Central memory CD8-positive, alpha-beta T cell (primary cell): ENCODE data around the gene DMBX1.
A peak's percentile ranks its signal among the peaks of the same experiment; 100 is the strongest.

Source experiments
- ATAC-seq: fragments of 150-1000 bp; cut with Tn5 transposase; replicated peaks from 2 replicates; pipeline ENCODE4 v1.10.0; 2022; ENCODE audit warnings: mild to moderate bottlenecking, moderate FRiP score, moderate number of reproducible peaks; ENCODE audit not compliant: poor library complexity, severe bottlenecking; ENCODE audit errors: extremely low read depth
- DNase-seq, 2 donors: peaks; one replicate each; pipeline ENCODE4 v3.0.0; 2021; ENCODE audit warnings: low spot score in 2 of 2
- H3K27ac Mint-ChIP-seq: one replicate; pipeline ENCODE4 v1.8.0; 2022; ENCODE audit warnings: low read depth, mild to moderate bottlenecking, moderate library complexity, mixed read lengths
- H3K27me3 Mint-ChIP-seq: one replicate; pipeline ENCODE4 v1.8.0; 2022; ENCODE audit warnings: mixed read lengths
- H3K36me3 Mint-ChIP-seq: one replicate; pipeline ENCODE4 v1.8.0; 2022; ENCODE audit warnings: mild to moderate bottlenecking, moderate library complexity, mixed read lengths; ENCODE audit not compliant: insufficient read depth
- H3K4me1 Mint-ChIP-seq: one replicate; pipeline ENCODE4 v1.8.0; 2022; ENCODE audit warnings: mixed read lengths
- H3K4me3 Mint-ChIP-seq: one replicate; pipeline ENCODE4 v1.8.0; 2022; ENCODE audit warnings: mild to moderate bottlenecking, moderate library complexity, mixed read lengths
- H3K9me3 Mint-ChIP-seq: one replicate; pipeline ENCODE4 v1.8.0; 2022; ENCODE audit warnings: mixed read lengths

The DMBX1 gene

DNA sequence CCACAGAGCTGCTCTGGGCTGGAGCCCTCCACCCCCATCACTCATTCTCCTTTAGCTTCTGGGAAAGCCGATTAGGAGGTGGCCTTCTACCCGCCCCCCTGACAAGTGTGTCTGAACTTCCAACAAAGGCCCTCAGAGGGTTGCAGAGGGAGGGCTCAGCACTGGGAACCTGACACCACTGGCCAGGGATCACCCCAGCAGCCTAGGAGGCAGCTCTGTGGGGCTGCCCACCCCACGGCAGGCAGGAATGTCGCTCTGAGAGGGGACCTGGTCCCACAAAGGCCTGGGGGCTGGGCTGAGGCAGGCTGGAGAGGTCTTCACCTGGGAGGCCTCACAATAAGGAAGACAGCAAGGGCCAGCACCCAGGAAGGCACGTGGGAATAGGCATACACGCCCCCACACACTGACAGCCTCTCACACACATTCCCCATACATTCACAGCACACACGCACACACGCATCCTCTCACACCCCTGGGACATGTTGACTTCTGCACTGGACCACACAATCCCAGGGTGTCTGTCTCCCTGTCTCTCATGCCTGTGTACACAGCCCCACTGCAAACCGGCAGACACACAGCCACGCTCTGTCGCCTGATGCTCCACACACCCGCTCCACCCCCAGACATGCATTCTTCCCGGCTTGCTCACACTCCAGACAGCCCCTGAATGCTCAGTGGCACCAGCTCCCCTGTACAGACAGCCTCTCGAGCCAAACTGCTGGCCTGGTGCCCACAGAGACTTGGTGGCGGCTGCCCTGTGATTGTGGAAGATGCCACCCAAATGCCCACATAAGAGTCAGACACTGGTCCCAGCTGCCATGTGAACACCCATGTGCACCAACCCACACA is 30.7 kb downstream of the DMBX1 start:
- ATAC-seq (no peak), DNase-seq (no peak)
- peaks cover 36% of the 10 kb centered on the region for H3K27me3 Mint-ChIP-seq
- H3K36me3 Mint-ChIP-seq = no peaks in the 10 kb centered on the region
- peaks cover 15% of the 10 kb centered on the region for H3K4me1 Mint-ChIP-seq
- no peaks in the 10 kb centered on the region for H3K9me3 Mint-ChIP-seq
- H3K4me3 Mint-ChIP-seq = no peak overlapping the region
- no peak overlapping the region for H3K27ac Mint-ChIP-seq

DNA sequence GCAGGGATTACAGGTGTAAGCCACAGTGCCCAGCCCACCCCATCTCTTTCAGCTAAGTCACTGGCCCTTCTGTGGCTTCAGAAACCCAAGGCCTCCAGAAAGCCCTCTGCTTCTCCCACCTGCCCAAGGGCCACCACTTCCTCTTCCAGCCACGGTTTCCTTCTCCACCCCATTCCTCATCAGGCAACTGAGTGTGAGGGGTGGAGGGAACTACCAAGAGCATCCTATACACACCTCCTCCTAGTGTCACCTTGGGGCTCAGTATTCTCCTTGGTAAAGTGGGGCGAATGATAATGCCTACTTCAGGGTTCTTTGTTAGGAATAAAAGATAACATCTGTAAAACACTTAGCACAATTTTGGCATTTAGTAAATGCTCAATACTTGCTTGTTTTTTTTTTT is 31.8 kb downstream of the DMBX1 start:
- H3K4me3 Mint-ChIP-seq = no peak overlapping the region

DNA sequence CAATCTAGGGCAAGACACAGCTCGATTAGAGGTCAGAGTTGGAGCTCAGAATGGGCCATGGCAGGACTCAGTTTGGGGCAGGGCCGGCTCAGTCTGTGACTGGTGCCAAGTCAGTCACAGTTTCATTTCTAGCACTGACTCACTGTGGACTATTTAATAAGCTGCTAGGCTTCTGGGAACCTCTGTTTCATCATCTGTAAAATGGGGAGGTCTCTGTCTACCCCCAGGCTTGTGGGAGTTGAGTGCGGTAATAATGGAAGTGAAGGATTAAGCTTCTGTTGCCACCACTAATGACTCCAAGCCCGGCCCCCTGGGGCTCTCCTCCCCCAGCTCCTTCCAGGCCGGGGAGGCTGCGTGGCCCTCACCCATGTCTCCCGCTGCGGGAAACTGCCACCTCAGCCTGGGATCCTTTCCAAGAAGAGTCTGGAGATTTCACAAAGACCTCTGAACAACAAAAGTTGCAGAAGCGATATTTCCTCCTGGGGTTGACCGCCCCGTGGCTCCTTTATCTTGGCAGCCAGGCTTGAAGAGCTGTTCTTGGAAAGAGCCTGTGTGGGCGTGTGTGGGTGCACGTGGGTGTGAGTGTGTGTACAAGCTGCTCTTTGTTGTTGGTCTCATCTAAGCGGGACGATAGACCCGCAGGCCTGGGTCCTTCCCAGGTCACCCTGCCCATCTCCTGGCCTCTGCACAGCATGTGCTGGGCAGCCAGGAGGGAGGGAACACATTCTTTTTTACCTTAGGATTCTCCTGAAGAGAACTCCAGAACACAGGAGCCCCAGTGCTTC is 32.7 kb downstream of the DMBX1 start:
- H3K4me3 Mint-ChIP-seq = no peak overlapping the region
- ATAC-seq = no peak

More for the DNA sequence above, 31.8 kb downstream of the DMBX1 start:
- ATAC-seq (no peak), DNase-seq (no peak)
- no peaks in the 10 kb centered on the region for H3K36me3 Mint-ChIP-seq
- H3K4me1 Mint-ChIP-seq = peaks cover 15% of the 10 kb centered on the region
- no peak overlapping the region for H3K27ac Mint-ChIP-seq
- no peaks in the 10 kb centered on the region for H3K9me3 Mint-ChIP-seq
- peaks cover 33% of the 10 kb centered on the region for H3K27me3 Mint-ChIP-seq

DNA sequence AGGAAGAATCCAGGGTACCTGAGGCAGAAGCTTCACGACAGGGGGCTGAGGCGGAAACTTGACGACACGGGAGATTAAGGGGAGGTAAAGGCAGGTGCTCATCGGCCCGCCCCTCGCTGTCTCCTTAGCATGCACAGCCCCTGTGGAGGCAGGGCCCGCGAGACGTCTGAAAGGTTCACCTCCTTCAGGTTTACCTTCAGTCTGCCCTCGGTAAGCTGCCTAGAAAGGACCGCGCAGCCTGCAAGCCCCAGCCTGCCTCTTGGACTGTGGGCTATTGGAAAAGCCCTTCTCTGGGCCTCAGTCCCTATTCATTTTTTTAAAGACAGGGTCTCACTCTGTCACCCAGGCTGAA is 33.3 kb downstream of the DMBX1 start:
- no peak overlapping the region for H3K27ac Mint-ChIP-seq
- H3K27me3 Mint-ChIP-seq = peaks cover 24% of the 10 kb centered on the region
- H3K4me3 Mint-ChIP-seq = no peak overlapping the region
- no peaks in the 10 kb centered on the region for H3K9me3 Mint-ChIP-seq
- no peaks in the 10 kb centered on the region for H3K36me3 Mint-ChIP-seq
- DNase-seq = no peak
- peaks cover 15% of the 10 kb centered on the region for H3K4me1 Mint-ChIP-seq
- ATAC-seq = no peak

More for the DNA sequence above, 32.7 kb downstream of the DMBX1 start:
- H3K4me1 Mint-ChIP-seq = peaks cover 15% of the 10 kb centered on the region
- no peaks in the 10 kb centered on the region for H3K9me3 Mint-ChIP-seq
- H3K27ac Mint-ChIP-seq = no peak overlapping the region
- no peak for DNase-seq
- peaks cover 24% of the 10 kb centered on the region for H3K27me3 Mint-ChIP-seq
- no peaks in the 10 kb centered on the region for H3K36me3 Mint-ChIP-seq

DNA sequence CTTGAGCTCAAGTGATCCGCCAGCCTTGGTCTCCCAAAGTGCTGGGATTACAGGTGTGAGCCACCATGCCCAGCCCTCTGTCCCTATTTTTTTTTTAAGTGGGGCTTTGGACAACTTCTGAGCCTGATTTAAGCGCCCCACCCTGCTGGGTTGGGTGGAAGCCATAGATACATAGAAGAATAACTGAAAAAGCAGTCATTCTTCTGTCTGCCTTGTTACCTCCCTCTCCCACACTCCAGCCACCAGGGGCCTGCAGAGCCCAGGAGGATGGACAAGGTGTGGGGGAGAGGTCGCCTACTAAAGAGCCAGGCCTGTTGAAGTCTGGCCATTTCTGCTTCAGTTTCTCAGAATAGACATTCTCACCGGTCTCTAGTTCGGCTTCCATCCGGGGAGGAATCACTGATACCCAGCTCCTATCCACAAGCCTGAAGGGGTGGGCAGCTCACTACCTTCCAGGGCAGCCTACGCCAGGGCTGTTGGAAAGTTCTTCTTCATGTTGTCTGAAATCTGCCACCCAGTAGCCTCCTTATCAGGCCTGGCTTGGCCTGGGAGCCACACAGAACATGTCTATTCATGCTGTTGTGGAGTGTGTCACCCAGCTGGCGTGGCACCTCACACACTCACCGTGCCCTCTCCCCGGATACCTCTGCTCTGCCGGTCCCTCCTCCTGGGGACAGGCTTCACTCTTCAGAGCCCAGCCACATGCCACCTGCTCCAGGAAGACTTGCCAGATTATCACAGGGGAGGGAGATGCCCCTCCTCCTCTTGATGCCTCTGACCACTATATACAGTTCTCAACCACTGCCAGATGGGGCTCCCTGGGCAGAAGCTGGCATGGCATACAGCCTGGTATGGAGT is 34.1 kb downstream of the DMBX1 start:
- no peak for ATAC-seq
- H3K36me3 Mint-ChIP-seq = no peaks in the 10 kb centered on the region
- no peak overlapping the region for H3K27ac Mint-ChIP-seq
- H3K4me3 Mint-ChIP-seq = no peak overlapping the region
- no peak for DNase-seq
- H3K9me3 Mint-ChIP-seq = no peaks in the 10 kb centered on the region
- H3K4me1 Mint-ChIP-seq = peaks cover 15% of the 10 kb centered on the region
- peaks cover 27% of the 10 kb centered on the region for H3K27me3 Mint-ChIP-seq

DNA sequence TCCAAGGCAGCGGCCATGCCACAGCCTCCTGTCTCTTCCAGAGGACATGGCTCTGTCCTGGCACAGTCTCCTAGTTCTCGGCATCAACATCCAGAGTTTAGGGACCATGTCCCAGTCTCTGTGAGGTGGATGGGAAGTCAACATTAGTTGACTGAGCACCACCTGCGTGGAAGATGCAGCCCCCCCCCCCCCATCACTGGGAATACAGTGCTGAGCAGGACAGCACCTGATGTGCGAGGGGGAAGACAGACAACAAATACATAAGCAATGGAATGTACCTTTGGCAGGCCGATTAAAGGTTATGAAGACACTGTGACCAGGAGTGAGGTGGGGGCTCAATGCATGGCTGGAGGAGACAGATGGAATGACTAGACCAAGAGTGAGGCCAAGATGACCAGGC is 35.2 kb downstream of the DMBX1 start:
- Mint-ChIP-seq H3K27me3 (peaks cover 35% of the 10 kb centered on the region), H3K4me3 (no peak overlapping the region), H3K9me3 (no peaks in the 10 kb centered on the region), H3K27ac (no peak overlapping the region), H3K4me1 (peaks cover 15% of the 10 kb centered on the region), H3K36me3 (no peaks in the 10 kb centered on the region)
- DNase-seq (no peak), ATAC-seq (no peak)

DNA sequence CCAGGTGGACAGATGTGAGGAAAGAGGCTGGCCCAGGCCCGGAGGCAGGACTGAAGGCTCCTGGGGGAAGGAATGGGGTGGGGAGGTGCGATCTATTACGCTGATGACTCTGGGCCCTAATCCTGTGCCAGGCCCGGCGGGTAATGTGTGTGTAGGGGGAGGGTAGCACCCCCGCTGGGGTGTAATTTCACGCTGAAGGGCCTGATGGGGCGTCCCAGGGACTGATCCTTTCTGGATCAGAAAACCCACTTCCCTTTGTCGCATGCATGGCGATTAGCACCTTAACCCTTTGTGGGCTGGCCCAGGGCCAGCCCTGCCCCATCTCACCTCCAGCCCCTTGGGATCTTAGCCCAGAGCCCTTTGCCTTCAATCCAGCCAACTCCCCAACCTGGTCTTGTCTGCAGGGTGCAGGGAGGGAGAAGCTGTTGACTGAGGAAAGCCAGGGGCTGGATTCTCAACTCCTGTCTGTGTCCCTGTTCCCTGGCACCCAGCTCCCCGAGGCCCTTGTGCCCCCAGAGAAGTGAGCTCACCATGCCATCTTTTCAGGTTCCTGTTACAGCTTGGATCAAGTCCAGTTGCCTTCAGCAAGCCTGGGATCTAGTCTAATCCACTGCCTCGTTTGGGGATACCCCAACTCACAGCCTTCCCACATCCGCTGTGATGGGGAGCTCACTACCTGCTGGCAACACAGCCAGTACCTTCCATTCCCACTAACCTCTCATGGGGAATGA is 35.8 kb downstream of the DMBX1 start:
- Mint-ChIP-seq H3K27ac (no peak overlapping the region), H3K4me1 (peaks cover 15% of the 10 kb centered on the region), H3K27me3 (peaks cover 35% of the 10 kb centered on the region), H3K9me3 (no peaks in the 10 kb centered on the region), H3K36me3 (no peaks in the 10 kb centered on the region), H3K4me3 (no peak overlapping the region)
- no peak for ATAC-seq
- no peak for DNase-seq

DNA sequence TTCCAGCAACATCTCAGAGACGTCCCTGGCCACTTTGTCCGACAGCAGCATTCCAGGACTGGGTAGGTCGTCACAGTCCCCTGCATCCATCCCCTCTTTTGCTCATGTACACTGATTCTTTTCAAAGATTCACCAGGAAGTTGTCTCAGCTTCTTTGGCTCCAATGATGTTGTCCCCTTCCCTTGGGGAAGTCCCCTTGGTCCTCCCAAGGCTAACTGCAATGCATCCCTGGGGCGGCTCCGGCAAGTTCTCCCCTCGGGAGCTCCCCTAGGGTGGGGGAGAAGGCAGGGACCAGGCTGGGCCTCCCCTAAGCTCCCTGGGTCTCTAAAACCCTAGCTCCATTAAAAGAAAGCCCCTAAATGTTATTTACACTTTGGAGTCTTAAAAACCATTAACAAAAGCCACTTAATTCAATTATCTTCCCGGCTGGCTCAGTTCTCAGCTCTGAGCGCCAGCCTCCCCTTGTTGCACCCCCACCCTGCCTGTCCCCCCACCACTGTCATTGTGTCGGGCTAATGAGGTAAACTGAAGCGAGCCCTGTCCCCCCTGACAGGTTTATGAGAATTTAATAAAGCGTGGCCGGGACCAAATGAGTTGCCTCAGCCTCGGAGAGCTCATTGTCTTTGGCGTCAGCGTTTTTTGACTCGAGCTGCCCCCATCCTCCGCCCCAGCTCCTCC is 36.5 kb downstream of the DMBX1 start:
- Mint-ChIP-seq H3K4me1 (peaks cover 15% of the 10 kb centered on the region), H3K27ac (no peak overlapping the region), H3K27me3 (peaks cover 35% of the 10 kb centered on the region), H3K36me3 (no peaks in the 10 kb centered on the region), H3K9me3 (no peaks in the 10 kb centered on the region), H3K4me3 (no peak overlapping the region)
- DNase-seq = no peak
- no peak for ATAC-seq

DNA sequence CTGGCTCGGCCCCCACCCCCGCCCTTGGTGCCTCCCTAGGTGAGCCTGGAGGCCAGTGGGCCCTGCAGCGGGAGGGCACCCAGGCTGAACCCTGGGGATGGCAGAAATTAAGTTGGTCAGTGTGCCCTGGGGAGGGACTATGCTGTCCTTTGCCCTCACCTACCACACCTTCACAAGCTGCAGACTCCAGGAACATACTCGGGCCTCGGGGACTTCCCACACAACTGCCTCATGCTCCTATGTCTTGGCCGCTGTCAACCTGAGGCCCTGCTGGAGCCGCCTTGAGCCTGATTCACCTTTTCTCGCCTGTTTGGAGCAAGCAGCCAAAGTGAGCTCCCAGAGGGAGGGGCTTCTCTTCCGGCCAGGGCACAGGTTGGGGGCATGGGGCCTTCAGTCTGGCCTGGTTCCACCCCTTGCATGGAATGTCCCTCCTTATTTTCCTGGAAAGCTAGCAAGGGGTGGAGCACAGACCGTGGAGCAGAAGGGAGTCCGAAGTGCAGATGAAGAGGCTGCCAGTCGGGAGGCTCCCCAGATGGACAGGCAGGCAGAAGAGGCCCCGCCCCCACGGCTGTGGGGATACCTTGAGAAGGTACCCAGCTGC is 37.2 kb downstream of the DMBX1 start:
- Mint-ChIP-seq H3K9me3 (no peaks in the 10 kb centered on the region), H3K4me3 (no peak overlapping the region), H3K27ac (no peak overlapping the region), H3K27me3 (peaks cover 35% of the 10 kb centered on the region), H3K4me1 (peaks cover 9% of the 10 kb centered on the region), H3K36me3 (no peaks in the 10 kb centered on the region)
- DNase-seq (no peak), ATAC-seq (no peak)

DNA sequence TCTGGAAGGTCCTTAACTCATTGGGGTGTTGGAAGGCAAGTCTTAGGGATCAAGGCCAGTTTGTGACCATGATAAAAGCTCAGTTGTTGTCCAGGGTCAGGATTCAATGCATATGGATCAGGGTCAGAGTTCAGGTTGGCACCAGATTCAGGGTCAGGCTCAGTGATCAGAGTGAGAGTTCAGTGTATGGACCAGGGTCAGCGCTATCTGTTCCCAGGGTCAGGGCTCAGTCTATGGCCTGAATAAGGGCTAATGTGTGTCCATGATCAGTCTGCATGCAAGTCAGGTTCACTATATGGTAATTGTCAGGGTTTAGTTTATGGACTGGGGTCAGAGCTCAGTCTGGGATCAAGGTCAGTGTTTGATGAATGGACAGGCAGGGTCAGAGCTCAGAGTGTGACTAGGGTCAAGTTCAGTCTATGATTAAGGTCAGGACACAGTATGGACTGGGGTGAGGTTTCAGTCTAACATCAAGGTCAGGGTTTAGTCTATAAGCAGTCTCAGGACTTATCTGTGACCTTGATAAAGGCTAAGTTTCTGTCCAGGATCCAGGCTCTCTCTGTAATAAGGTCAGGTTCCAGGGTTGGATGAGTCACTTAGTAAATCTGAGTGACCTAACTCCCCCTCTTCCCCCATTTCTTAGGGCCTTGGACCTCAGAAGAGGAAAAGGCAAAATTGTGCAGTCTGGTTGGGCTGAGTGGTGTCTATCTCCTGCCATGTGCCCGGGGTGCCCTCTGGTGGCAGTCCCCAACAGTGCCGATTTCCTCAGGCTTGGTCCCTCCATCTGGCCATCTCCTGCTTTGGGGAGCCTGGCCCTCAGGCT is 38.0 kb downstream of the DMBX1 start:
- Mint-ChIP-seq H3K4me3 (no peak overlapping the region), H3K9me3 (no peaks in the 10 kb centered on the region), H3K4me1 (no peaks in the 10 kb centered on the region), H3K27me3 (peaks cover 35% of the 10 kb centered on the region), H3K27ac (no peak overlapping the region), H3K36me3 (peaks cover 2% of the 10 kb centered on the region)
- peak; percentile 56 to 62 for DNase-seq
- peak; percentile 41 for ATAC-seq
